HG03521 (cell line): Measurements from ENCODE around the gene KAT6B.

ENCODE experiments used
- ATAC-seq: cut with Tn5 transposase; IDR thresholded peaks from one replicate; pipeline ENCODE4 v1.9.1; 2021; ENCODE audit warnings: mild to moderate bottlenecking, moderate library complexity; ENCODE audit not compliant: unreplicated experiment

The KAT6B gene

GRCh38 chr10:74947781-74948401, 121.5 kb downstream of the KAT6B start:
- ATAC-seq = no peak

GRCh38 chr10:74949034-74949832, 122.8 kb downstream of the KAT6B start:
- no peak for ATAC-seq

- no peak for ATAC-seq
Measured at GRCh38 chr10:74949843-74950765, 123.7 kb downstream of the KAT6B start.

GRCh38 chr10:74953214-74953613, 126.8 kb downstream of the KAT6B start:
- ATAC-seq = no peak

- no peak for ATAC-seq
Measured at GRCh38 chr10:74955796-74956195, 129.4 kb downstream of the KAT6B start.

GRCh38 chr10:74956555-74957111, 130.2 kb downstream of the KAT6B start:
- no peak for ATAC-seq

GRCh38 chr10:74957285-74957961, 131.0 kb downstream of the KAT6B start:
- no peak for ATAC-seq

GRCh38 chr10:74958316-74958715, 131.9 kb downstream of the KAT6B start:
- no peak for ATAC-seq

- ATAC-seq = no peak
Measured at GRCh38 chr10:74960670-74961069, 134.3 kb downstream of the KAT6B start.

- ATAC-seq = no peak
Measured at GRCh38 chr10:74962517-74962916, 136.1 kb downstream of the KAT6B start.

- no peak for ATAC-seq
Measured at GRCh38 chr10:74963549-74963948, 137.1 kb downstream of the KAT6B start.

- no peak for ATAC-seq
Measured at GRCh38 chr10:74967911-74968666, 141.7 kb downstream of the KAT6B start.

- ATAC-seq = no peak
Measured at GRCh38 chr10:74968667-74969061, 142.3 kb downstream of the KAT6B start.

GRCh38 chr10:74969093-74969492, 142.7 kb downstream of the KAT6B start:
- no peak for ATAC-seq

- no peak for ATAC-seq
Measured at GRCh38 chr10:74969530-74969929, 143.1 kb downstream of the KAT6B start.

- ATAC-seq = no peak
Measured at GRCh38 chr10:74973741-74974392, 147.5 kb downstream of the KAT6B start.

- no peak for ATAC-seq
Measured at GRCh38 chr10:74975758-74976157, 149.4 kb downstream of the KAT6B start.

- no peak for ATAC-seq
Measured at GRCh38 chr10:74976565-74976964, 150.2 kb downstream of the KAT6B start.

- ATAC-seq = no peak
Measured at GRCh38 chr10:74977072-74977471, 150.7 kb downstream of the KAT6B start.
